ENCODE data around the gene OR5K3.

GRCh38 chr3:98371853-98372252, 18.6 kb upstream of the OR5K3 start:
- TF ChIP-seq EZH2 (IDR thresholded peaks at IDR 0.05; ENCODE audit: borderline replicate concordance, low read length), result no peak
- TF ChIP-seq, protein P1, sequence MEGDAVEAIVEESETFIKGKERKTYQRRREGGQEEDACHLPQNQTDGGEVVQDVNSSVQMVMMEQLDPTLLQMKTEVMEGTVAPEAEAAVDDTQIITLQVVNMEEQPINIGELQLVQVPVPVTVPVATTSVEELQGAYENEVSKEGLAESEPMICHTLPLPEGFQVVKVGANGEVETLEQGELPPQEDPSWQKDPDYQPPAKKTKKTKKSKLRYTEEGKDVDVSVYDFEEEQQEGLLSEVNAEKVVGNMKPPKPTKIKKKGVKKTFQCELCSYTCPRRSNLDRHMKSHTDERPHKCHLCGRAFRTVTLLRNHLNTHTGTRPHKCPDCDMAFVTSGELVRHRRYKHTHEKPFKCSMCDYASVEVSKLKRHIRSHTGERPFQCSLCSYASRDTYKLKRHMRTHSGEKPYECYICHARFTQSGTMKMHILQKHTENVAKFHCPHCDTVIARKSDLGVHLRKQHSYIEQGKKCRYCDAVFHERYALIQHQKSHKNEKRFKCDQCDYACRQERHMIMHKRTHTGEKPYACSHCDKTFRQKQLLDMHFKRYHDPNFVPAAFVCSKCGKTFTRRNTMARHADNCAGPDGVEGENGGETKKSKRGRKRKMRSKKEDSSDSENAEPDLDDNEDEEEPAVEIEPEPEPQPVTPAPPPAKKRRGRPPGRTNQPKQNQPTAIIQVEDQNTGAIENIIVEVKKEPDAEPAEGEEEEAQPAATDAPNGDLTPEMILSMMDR (conservative IDR thresholded peaks at IDR 0.05 in 1 of 2, IDR thresholded peaks at IDR 0.05 in 1 of 2; ENCODE audit: extremely low read depth in 1 of 2, insufficient read depth in 1 of 2, low read depth in 1 of 2, low read length in 2 of 2), result no peak

Measured in mammary epithelial cell (primary cell).